ENCODE measurements around the gene ZC3H15.
"Not testable (repeated sequence)": the region's sequence is repeated elsewhere in the genome, so short reads cannot be mapped to it uniquely, and the experiment has no call there.

The ZC3H15 gene

GRCh38 chr2:186485871-186486650 lies at the start of gene ZC3H15:
ZC3H15 (plus strand) TSS chr2:186486260; CDS start chr2:186486383, 123 bp downstream.
- FAIRE-seq = no peak

GRCh38 chr2:186437719-186438118 lies 48.3 kb upstream of the ZC3H15 start:
- FAIRE-seq = no peak

GRCh38 chr2:186439673-186440095 lies 46.4 kb upstream of the ZC3H15 start:
- not testable (repeated sequence) for FAIRE-seq

GRCh38 chr2:186440506-186440905 lies 45.6 kb upstream of the ZC3H15 start:
- no peak for FAIRE-seq

- no peak for FAIRE-seq
Measured at GRCh38 chr2:186442885-186443284, 43.2 kb upstream of the ZC3H15 start.

- FAIRE-seq = no peak
Measured at GRCh38 chr2:186443851-186444250, 42.2 kb upstream of the ZC3H15 start.

- FAIRE-seq = no peak
Measured at GRCh38 chr2:186445506-186445905, 40.6 kb upstream of the ZC3H15 start.

GRCh38 chr2:186455613-186456012 lies 30.4 kb upstream of the ZC3H15 start:
- no peak for FAIRE-seq

GRCh38 chr2:186456941-186457340 lies 29.1 kb upstream of the ZC3H15 start:
- no peak for FAIRE-seq

- no peak for FAIRE-seq
Measured at GRCh38 chr2:186457908-186458307, 28.2 kb upstream of the ZC3H15 start.

- peak; percentile 66 for FAIRE-seq
Measured at GRCh38 chr2:186459009-186459408, 27.1 kb upstream of the ZC3H15 start.

- FAIRE-seq = peak; percentile 73
Measured at GRCh38 chr2:186460465-186460864, 25.6 kb upstream of the ZC3H15 start.

GRCh38 chr2:186466743-186467142 lies 19.3 kb upstream of the ZC3H15 start:
- FAIRE-seq = no peak

- FAIRE-seq = no peak
Measured at GRCh38 chr2:186467421-186467820, 18.6 kb upstream of the ZC3H15 start.

- not testable (repeated sequence) for FAIRE-seq
Measured at GRCh38 chr2:186472722-186473493, 13.2 kb upstream of the ZC3H15 start.

GRCh38 chr2:186474239-186474638 lies 11.8 kb upstream of the ZC3H15 start:
- not testable (repeated sequence) for FAIRE-seq

GRCh38 chr2:186477790-186478189 lies 8.3 kb upstream of the ZC3H15 start:
- no peak for FAIRE-seq

- no peak for FAIRE-seq
Measured at GRCh38 chr2:186480991-186481390, 5.1 kb upstream of the ZC3H15 start.

- no peak for FAIRE-seq
Measured at GRCh38 chr2:186484062-186484735, 1.9 kb upstream of the ZC3H15 start.

- no peak for FAIRE-seq
Measured at GRCh38 chr2:186485576-186485870, 537 bp upstream of the ZC3H15 start.

- FAIRE-seq = peak; percentile 58
Measured at GRCh38 chr2:186486651-186487647, 889 bp downstream of the ZC3H15 start.

GRCh38 chr2:186493564-186494085 lies 7.6 kb downstream of the ZC3H15 start:
- FAIRE-seq = no peak
